Activated naive CD4-positive, alpha-beta T cell (primary cell): ENCODE data around the gene NEUROG1.

Source experiments
- DNase-seq, 4 experiments: peaks; one replicate each; lab custom pipeline; 2025; lab: John Stamatoyannopoulos, UW

Gene NEUROG1, protein sequence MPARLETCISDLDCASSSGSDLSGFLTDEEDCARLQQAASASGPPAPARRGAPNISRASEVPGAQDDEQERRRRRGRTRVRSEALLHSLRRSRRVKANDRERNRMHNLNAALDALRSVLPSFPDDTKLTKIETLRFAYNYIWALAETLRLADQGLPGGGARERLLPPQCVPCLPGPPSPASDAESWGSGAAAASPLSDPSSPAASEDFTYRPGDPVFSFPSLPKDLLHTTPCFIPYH

DNA sequence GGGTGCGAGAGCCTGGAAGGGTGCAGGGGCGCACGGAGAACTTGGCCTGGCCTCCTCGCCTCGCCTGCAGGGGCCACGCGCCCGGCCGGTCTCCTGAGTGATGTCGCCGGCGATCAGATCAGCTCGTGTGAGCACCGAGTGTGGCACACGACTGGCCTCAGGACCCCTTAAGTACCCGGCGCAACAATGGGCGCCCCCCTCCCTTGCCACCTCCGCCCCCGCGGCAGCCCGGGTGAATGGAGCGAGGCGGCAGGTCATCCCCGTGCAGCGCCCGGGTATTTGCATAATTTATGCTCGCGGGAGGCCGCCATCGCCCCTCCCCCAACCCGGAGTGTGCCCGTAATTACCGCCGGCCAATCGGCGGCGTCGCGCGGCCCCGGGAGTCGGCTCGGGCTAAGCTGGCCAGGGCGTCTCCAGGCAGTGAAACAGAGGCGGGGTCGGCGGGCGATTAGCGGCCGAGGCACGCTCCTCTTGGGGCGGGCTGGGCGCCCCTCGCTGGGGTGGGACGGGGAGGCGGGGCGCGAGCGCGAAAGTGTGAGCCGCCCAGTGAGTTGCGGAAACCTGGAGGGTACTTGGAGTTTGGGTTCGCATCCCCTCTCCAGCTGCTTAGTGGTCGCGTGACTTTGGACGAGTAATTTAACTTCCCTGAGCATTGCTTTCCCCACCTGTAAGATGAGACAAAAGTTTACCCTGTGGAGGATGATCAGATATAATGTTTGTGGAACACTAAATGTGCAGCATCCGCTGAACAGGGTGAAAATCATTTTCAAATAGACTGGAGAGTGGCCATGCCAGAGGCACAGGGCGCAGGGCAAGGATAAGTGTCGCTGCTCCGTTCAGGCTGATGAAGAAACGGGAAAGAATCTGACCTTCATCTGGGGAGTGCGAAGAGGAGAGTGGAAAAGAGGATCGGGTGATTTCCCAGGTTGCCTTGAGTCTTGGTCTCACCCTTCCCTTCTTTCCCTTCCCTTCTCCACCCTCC is at the start of gene NEUROG1:
TSS of gene NEUROG1 (minus strand) at position 145 of the 982 bp plus-strand sequence. CDS start 274 bp downstream, outside the sequence.
- no peak for DNase-seq

DNA sequence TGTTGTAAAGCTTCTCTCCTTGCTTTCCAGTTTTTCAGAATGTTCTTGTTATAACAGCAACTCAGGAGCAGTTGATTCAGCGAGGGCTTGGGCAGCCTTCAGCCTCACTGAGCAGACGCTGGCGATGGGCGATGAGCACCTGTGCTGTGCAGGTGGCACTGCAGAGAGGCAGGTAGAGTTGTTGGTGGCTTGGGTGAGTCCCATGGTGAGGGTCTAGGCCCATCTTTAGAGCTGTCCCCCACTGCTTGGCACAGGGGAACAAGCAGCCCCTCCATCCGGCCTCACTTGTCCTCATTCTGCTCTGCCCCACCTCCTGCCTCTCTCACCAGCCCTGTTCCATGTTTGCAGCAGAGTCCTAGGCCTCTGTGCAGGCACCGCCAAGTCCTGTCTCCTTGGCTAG is 49.2 kb upstream of the NEUROG1 start:
- no peak for DNase-seq

DNA sequence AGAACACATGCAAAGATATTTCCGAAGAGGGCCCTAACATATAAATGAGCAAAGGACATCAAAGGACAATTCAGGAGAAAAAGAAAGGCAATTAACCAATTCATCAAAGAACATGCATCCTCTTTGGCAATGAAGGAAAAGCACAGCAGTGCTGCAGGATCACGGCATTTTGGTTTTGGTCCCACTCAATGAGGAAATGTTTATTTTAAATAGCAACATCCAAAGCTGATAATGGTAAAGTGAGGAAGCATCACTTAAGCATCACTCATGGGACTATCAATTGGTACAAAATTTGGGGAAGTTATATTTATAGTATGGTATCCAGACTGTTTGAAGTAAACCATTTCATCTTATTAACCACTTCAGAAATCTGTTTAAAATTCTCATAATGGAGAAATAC is 48.5 kb upstream of the NEUROG1 start:
- no peak for DNase-seq

DNA sequence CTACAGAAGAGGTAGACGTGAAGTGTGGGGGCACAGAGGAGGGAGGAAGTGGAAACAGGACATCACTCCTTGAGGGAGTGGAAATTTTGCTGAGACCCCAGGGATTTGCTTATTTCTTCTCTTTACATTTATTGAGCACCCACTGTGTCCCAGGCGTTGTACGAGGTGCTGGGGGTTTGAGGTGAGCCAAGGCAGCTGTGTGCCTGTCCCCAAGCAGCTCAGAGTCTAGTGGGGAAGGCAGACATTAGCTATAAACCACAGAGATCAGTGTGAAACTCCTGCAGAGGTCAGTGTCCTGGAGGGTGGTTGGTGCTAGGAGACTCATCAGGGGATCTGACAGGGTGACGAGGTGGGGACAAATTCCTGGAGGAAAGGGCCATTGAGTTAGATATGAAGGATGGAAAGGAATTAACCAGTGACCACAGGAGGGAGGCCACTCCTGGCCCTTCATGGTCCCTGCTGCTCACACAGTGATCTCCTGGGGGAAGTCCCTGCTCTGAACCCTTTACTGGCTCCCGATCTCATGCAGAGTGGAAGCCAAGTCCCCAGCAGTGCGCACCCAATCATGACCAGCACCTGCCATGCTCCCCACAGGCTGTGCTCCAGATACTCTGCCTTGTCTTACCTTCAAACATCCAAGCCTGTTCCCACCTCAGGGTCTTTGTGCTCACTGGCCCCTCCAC is 46.5 kb upstream of the NEUROG1 start:
- DNase-seq = no peak

DNA sequence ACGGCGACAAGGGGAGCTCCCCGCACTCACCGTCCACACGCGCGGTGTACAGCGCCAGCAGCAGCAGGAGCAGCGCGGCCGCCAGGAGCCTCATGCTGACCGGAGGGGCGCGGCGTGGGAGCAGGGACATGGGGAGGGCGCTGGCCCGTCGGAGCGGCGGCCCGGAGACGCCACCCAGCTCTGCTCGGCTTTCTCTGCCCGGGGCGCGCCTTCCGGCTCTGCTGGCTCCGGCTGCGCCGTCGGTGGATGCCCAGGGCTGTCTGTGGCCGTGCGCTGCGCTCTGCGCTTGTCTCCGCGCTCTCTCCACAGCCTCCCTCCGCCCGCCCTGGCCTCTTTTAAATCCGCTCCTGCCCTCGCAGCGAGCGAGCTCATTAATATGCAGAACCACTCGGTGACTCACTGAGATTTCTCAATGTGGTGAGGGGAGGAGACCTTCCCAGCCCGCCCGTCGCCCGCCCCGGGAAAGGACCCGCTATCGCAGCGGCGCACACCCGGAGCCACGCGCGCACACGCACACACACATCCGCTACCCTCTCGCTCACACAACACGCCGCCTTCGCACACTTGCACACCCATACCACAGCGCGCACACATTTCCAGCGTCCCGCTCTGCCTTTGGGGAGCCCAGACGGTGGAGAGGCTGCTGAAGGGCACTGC is 43.0 kb upstream of the NEUROG1 start, which contains the start of gene CXCL14:
TSS of gene CXCL14 (minus strand) at position 307 of the 657 bp plus-strand sequence. CDS start at position 94, 213 bp downstream.
- no peak for DNase-seq

DNA sequence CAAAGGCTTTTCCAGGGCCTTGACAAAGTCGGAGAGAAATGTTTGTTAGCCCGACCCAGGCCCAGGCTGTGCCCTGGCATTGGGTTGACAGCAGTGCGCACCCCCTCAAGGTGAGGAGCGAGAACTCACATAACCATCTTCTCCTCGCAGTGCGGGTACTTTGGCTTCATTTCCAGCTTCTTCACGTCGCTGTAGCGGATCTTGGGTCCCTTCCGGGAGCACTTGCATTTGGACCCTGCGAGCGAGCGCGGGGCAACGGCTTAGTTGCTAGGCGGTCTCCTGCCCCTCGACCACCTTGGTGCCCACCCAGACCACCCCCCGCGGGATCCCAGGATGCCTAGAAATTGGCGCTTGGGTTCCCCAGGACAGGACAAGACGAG is 42.5 kb upstream of the NEUROG1 start:
- no peak for DNase-seq

DNA sequence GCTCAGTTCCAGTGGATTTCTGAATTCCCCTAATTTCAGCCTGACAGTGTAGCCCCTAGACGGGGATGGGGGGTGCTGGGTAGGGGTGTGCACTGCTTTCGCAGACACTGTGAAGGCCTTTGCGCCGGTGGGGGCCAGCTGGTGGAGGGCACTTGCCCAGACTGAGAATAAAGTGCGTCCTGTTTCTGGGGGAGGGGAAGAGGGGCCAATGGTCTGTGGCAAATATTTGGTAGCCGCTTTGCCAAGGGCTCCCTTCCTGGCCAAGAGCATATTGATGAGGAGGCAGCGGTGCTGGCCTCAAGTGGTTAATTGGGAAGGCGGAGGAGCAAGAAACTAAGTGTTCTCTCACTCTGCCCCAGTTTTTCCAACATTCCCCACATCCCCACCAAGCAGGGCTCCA is 41.7 kb upstream of the NEUROG1 start:
- no peak for DNase-seq

DNA sequence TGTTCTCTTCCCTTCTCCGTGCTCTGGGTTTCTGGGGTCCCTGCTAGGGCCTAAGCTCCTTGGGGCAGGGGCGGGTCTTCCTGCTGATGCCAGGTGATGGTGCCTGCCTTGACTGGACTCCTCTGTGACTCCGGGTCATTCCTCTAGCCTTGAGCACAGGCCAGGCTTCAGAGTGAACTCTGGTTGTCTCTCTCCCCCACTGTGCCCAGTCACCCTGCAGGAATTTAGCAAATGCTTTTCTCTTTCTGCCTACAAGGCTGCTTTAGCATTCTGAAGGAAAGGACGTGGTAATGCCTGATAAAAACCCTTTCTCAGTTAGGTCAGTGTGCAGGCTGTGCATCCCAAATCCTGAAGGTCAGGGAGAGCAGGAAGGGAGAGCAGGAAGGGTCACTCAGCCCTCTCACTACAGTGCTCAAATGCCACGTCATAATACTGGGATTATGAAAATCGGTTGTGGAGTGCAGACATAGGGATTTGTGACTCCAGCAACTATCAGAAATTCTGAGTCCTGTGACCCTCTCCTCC is 40.4 kb upstream of the NEUROG1 start:
- DNase-seq = no peak

DNA sequence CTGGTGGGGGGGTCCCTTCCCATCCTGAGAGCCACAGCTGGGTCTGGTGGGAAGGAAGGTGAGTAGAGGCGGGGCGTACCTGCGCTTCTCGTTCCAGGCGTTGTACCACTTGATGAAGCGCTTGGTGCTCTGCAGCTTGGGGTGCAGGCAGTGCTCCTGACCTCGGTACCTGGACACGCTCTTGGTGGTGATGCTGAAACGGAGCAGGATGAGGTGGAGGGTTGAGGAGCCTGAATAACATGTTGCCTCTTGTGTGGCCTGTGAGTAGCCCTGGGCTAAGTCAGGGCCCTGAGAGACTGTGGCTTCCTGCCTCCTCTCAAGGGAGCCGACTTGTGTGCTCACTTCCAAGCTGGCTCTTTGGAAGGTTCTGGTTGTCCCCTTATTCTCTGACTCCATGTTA is 38.7 kb upstream of the NEUROG1 start:
- no peak for DNase-seq

DNA sequence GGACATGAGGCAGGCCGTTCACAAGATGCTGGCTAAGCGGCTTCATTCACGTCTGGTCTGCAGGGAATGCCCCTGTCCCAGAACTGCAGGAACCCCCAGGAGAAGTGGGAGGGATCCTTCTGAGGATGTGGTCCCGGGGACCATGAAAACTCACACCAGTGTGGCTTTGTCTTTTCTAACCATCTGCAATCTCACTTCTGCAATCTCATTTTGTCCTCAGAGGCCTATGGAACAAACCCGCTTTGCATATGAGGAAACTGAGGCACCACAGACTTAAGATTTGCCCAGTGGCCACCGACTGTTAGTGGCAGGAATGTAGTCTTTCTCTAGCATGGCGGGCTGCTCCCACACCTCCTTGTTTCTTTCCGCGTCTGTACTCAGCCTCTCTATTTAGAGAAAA is 36.1 kb upstream of the NEUROG1 start:
- DNase-seq = no peak

DNA sequence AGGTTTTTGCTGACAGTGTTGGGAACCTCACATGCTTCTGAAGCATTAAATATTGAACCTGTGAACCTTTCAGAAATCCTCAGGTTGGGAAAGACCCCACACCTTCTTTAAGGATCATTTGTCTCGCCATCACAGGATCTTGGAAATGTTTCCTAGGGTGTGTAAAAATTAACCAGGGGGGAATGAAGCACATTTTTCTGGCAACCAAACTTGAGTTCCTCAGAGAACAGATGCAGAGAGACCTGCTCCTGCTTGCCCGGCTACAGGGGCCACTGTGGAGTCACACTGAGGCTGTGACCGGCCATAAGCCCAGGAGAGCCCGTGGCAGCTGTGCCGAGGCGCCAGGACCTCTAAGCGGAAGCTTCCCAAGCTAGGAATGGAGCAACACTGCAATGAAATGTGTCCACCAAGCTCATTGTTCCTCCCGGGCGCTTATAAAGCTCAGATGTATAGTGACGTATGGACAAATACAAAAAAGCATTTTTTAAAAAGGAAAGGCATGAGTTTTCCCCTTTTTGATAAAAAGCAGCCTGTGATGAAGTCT is 35.4 kb upstream of the NEUROG1 start:
- no peak for DNase-seq

DNA sequence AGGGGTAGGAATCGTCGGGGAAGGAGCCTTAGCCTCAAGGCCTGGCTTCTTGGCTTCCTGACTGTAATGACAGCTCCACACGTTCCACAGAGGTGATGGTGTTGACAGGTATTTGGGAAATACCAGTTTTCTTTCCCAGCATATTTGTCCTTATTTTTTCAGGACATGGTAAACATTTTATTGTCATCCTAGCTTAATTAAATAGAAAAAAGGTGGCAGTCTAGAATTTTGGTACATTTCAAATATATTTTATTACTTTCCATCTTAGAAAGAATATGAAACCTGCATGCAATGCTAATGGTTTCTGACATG is 34.6 kb upstream of the NEUROG1 start:
- DNase-seq = no peak

DNA sequence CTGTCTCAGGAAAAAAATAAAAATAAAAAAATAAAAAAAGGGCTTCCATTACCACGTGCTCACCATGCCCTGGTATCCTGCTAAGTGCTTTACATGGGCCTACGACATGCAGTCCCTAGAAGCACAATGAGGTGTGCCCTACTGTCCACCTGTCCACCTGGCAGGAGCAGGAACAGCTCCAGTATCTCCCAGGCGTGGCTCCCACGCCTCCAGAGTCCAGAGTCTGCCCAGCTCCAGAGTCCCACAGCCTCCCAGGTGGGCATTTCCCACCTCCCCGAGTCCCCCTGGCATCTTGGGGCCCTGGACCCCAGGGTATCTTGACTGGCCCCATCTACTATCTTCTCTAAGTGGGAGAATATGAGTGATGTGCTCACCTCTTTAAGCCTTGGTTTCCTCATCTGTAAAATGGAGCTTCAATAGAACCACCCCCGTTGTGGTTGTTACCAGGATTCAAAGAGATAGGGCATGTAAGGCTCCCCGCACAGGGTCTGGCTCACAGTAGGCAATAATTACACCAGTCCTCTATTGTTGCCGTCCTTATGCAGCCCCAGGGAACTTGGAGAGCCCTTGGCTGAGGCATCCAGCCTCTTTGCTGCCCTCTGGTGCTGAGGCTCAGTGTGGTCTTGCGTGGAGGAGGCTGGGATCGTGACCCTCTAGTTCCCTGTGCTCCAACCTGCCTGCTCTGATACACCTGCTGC is 34.1 kb upstream of the NEUROG1 start:
- no peak for DNase-seq

DNA sequence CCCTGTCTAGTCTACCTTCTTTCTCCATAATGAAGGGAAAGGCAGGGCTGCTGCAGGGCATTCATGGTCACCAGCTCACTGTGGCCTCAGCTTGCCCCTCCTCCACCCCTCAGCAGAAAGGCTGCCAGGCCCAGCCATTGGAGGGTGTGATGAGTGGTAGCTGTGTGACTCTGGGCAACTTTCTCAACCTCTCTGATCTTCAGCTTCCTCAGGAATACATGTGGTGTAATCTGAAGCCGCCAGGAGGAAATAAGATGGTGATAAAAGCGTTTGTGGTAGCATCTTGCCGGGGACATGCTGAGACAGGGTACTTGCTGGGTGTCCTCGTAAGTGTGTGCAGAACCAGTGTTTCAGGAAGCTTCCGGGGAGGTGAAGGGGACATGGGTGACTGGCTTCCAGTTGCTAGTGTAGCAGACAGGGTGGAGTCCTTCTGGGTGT is 33.2 kb upstream of the NEUROG1 start:
- DNase-seq = no peak

DNA sequence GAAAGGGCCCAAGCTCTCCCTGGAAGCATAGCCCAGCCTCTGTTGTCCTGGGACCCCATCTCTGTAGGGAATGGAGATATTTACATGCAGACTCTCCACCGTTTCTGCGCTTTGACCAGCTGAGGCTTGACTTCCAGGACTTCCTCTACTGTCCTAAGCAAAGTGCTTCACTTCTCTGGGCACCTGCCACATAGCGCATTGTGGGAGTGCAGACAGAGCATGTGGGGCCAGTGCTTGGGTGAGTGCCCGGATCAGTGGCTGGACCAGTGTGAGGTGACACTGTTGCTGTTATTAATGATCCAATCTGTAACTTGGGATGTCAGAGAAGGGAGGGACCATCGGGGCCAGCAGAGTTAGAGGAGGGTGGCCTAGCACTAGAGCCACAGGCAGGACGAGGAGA is 32.5 kb upstream of the NEUROG1 start:
- DNase-seq = no peak

DNA sequence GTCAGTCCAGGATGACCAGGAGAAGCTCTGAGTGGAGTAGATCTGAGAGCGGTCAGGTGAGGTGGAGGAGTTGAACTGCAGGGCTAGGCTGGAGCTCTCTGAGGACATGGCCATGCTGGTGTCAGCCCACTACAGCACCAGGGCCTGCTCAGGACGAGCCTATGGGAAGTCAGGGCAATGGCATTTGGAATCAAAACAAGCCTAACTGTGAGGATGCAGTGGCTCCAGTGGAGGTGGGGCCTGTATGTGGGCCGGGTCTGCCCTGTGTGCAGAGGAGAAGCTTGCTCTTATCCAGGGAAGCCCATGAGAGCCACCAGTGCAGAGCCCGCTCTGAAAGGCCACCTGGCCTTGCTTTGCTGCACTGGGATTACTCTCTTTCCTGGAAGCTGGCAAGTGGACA is 31.9 kb upstream of the NEUROG1 start:
- DNase-seq = no peak

DNA sequence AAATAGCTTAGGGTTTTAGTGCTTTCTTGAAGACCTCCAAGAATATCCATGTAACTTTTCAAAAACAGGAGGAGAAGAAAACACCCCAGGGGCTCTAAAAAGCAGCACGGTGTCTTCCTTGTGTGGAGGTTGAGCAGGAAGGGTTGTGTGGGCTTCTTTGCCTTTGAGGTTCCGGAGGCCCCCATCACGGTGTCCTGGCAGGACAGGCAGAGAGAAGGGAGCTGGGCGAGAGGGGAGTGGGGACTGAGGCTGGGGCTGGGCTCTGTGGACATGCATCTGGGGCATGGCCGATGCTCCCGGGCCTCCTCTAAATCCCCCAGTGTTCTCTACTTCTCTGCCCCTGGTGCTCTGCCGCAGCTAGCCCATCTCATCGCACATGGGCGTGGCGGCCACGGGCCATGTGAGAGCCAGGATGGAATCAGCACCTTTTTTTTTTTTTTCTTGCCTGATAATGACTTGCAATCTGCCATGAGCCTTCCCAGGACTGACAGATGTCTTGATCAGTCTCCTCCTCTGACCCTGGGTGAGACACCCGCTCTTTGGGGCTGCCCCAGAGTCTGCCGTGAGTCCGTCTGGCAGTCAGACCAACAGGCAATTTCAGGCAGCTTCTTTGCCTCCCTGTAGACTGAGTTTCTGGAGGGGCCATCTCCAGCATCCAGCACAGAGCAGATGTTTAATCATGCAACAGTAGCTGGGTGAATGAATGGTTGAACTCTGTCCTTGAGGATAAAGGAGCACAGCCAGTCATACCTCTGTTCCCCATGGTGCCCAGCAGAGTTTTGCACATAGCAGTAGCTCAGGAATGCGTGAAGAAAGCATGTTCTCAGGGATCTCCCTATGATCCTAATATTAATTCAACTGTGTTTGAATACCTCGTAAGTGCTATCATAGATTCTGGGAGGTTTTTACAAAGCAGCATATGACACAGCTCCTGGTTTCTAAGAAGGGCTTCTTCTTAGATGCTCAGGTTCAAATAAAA is 30.9 kb upstream of the NEUROG1 start:
- DNase-seq = no peak

DNA sequence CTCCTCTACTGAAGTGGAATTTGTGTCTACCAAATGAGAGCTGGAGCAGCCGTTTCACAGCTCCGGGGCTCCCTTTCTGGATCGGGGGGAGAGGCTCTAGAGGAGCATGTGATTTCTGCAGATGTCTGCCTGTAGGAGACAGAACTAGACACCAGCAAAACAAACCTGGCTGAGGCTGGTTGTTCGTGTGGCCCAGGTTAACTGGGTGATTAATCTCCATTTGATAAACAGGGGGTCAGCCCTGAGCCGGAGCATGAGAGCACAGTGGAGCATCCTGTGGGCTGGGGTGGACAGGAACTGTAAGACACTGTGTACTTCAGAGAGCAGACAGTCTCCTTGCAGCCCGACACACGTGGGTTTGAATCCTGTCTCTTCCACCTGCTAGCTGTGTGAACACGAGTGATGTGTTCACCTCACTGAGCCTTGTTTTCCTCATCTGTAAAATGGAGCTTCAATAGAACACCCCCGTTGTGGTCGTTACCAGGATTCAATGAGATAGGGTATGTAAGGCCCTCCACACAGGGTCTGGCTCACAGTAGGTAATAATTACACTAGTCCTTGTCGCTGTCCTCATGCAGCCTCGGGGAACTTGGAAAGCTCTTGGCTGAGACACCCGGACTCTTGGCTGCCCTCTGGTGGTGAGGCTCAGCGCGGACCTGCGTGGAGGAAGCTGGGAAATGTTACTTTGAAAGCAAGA is 30.1 kb upstream of the NEUROG1 start:
- DNase-seq = peak; percentile 16 to 60 (median 56)

DNA sequence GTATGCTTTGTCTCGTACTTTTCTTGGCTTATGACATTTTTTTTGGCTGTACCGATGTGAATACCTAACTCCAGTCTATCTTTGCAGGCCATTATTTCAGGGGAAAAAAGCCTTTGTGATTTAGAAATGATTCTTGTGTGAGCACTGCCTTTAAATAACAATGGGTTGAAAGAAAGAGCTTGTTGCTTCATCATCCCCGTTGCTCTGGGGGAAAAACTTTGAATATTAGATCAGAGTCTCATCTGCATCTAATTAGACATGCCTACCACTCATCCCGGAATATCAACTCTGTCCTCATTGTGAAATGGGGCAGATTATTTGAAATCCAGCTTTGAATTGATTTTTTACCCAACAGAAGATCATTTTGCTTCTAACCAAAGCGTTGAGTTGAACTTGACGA is 29.5 kb upstream of the NEUROG1 start:
- no peak for DNase-seq
